Measurements from ENCODE around the gene NXT1.
"Not testable (repeated sequence)": the region's sequence is repeated elsewhere in the genome, so short reads cannot be mapped to it uniquely, and the experiment has no call there.

NXT1 gene

DNA sequence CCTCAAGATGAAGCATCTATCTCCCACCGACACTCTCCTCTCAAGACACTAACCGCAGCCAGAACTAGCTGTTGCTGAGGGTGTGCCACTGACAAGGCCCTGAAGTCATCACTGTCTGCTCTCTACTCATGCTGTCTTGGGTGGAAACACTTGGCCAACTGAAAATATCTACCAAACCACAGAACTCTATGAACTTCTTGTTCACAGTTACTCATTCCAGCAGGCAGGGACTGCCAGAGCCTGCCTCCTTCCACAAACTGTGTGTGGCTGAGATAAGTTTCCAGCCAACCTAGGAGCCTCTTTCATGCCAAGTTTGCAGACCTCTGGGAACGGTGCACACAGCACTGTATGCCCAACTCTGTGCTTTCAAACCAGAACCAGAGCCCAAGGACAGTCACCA, 45.5 kb upstream of the NXT1 start:
- CTCF ChIA-PET: no interaction called here
- TF ChIP-seq, protein P1, sequence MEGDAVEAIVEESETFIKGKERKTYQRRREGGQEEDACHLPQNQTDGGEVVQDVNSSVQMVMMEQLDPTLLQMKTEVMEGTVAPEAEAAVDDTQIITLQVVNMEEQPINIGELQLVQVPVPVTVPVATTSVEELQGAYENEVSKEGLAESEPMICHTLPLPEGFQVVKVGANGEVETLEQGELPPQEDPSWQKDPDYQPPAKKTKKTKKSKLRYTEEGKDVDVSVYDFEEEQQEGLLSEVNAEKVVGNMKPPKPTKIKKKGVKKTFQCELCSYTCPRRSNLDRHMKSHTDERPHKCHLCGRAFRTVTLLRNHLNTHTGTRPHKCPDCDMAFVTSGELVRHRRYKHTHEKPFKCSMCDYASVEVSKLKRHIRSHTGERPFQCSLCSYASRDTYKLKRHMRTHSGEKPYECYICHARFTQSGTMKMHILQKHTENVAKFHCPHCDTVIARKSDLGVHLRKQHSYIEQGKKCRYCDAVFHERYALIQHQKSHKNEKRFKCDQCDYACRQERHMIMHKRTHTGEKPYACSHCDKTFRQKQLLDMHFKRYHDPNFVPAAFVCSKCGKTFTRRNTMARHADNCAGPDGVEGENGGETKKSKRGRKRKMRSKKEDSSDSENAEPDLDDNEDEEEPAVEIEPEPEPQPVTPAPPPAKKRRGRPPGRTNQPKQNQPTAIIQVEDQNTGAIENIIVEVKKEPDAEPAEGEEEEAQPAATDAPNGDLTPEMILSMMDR (IDR thresholded peaks at IDR 0.05; ENCODE audit: control extremely low read depth, extremely low read depth, low read depth, missing control alignments): no peak
- DNase-seq (ENCODE audit: extremely low spot score): no peak
- POLR2A ChIA-PET: no interaction called here

DNA sequence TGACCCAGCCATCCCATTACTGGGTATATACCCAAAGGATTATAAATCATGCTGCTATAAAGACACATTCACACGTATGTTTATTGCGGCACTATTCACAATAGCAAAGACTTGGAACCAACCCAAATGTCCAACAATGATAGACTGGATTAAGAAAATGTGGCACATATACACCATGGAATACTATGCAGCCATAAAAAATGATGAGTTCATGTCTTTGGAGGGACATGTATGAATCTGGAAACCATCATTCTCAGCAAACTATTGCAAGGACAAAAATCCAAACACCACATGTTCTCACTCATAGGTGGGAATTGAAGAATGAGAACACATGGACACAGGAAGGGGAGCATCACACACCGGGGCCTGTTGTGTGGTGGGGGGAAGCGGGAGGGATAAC, 43.2 kb upstream of the NXT1 start:
- POLR2A ChIA-PET, CTCF ChIA-PET: not testable (repeated sequence)

DNA sequence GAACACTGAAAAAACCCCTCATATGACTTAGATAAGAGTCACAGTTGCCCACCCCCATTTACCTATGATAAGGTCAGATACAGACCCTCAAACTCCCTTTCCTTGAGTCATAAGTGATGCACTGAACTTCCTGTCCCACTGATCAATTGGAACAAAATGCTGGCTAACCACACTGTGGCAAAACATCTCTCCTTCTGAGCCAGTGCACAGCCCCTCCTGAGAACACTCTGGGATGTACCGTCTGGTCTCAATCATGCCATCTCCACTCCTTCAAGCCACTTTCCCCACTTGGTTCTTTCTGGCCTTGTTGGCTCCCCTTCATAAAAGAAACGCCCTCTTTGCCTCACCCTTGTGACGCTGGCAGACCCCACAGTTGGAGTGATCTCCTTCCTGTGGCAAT, 42.6 kb upstream of the NXT1 start:
- TF ChIP-seq, protein P1 (IDR thresholded peaks at IDR 0.05; ENCODE audit: control extremely low read depth, extremely low read depth, low read depth, missing control alignments): no peak
- CTCF ChIA-PET: no interaction called here
- POLR2A ChIA-PET: no interaction called here
- DNase-seq (ENCODE audit: extremely low spot score): no peak

More for the DNA sequence above, 43.2 kb upstream of the NXT1 start:
- not testable (repeated sequence) for DNase-seq (ENCODE audit: extremely low spot score)

DNA sequence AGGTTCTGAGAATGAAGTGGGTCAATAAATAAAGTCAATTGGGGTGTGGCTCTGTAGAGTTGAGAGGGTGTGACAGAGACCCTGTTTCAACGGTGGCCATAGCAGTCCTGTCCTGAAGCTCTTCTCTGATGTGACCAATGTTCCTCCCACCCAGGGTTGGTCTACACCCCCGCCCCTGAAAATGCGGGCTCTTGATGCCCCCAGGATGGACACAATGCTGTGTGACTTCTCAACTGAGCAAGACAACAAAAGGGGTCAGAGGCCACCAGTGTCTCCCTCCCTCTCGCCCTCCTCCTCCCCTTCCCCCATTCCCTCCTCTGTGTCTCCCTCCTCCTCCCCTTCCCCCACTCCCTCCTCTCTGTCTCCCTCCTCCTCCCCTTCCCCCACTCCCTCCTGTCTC, 41.7 kb upstream of the NXT1 start:
- no peak for DNase-seq (ENCODE audit: extremely low spot score)
- CTCF ChIA-PET: no interaction called here
- POLR2A ChIA-PET: no interaction called here
- TF ChIP-seq, protein P1 (IDR thresholded peaks at IDR 0.05; ENCODE audit: control extremely low read depth, extremely low read depth, low read depth, missing control alignments): no peak

DNA sequence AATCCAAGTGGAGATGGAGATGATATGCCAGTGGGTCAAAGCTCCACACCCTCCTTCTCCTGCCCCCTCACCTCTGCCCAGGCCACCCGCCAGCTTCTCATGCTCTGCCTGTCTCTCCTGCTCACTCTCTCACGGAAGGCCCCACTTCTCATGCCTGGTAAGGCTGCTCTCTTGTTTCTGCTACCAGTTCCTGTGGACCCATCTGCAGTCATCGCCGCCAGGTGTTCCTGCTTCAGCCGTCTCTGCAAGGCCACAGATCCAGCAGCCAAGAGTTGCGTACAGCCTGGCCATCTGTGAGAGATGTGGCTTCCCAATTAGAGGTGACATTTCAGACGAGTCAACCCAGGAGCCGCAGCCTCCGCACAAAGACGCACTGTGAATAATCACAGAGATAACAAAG, 40.8 kb upstream of the NXT1 start:
- POLR2A ChIA-PET: no interaction called here
- CTCF ChIA-PET: no interaction called here
- no peak for DNase-seq (ENCODE audit: extremely low spot score)
- TF ChIP-seq, protein P1 (IDR thresholded peaks at IDR 0.05; ENCODE audit: control extremely low read depth, extremely low read depth, low read depth, missing control alignments): no peak

DNA sequence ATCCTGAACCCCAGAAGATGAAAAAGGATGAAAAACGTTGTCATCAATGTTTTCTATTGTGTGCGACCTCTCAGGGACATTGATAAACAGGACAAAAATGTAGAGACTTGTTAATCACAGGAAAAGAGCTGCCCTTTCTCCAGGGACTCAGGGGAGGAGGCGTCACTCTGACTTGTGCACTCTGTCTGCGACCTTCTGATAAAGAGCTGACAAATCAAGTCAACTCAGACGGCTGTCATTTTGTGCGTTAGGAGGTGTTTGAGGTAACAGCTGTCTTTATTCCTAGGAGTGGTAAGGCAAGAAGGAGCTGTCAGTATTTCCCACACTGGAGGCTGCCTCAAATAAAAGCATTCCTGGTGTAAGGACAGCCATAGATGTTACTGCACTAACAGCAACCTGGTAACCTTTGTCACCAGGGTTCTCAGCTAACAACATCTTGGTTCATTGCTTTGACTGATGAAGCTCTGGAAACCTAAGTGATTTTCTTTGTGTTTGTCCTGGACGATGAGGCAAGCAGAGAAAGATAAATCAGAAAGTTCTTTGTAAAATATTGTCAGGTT, 38.6 kb upstream of the NXT1 start:
- POLR2A ChIA-PET: no interaction called here
- no peak for DNase-seq (ENCODE audit: extremely low spot score)
- CTCF ChIA-PET: interaction anchor here (1.1 to 1.4 kb wide), 4 partner anchors 10 to 300 kb away, joined by 3 to 4 read pairs (median 4); no protein-coding TSS in a partner anchor
- TF ChIP-seq, protein P1 (IDR thresholded peaks at IDR 0.05; ENCODE audit: control extremely low read depth, extremely low read depth, low read depth, missing control alignments): no peak

DNA sequence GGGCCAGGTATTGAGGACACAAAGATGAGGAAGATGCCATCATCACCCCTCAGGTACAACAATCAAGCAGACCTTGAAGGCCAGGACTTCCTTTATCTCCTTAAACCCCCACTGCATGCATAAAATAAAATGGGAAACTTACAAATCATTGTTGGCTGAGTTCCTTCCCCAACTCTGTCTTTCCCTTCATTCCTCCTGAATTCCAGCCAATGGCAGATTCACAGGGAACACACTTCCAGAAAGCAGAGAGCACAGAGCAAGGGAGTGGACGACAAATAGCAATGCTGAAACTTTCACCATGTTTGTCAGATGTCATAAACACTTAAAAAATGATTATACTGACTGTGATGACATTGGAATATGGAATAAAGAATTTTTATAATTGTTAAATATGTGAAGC, 37.3 kb upstream of the NXT1 start:
- TF ChIP-seq, protein P1 (IDR thresholded peaks at IDR 0.05; ENCODE audit: control extremely low read depth, extremely low read depth, low read depth, missing control alignments): no peak
- DNase-seq (ENCODE audit: extremely low spot score): no peak
- POLR2A ChIA-PET: no interaction called here
- CTCF ChIA-PET: interaction anchor here (0.7 to 1.5 kb wide), 4 partner anchors 10 to 622 kb away, joined by 3 to 4 read pairs (median 3); no protein-coding TSS in a partner anchor
